HPDE6-E6E7 (cell line): Measurements from ENCODE around the gene PGF.

ENCODE experiments used
- DNase-seq: peaks from one replicate; pipeline ENCODE4 v3.0.0; 2011; ENCODE audit warnings: missing footprints; ENCODE audit errors: extremely low spot score

Gene PGF

GRCh38 chr14:74956280-74957072 lies 1.1 kb upstream of the PGF start:
- DNase-seq, result no peak

GRCh38 chr14:74956027-74956279 lies 556 bp upstream of the PGF start:
- no peak for DNase-seq

DNA sequence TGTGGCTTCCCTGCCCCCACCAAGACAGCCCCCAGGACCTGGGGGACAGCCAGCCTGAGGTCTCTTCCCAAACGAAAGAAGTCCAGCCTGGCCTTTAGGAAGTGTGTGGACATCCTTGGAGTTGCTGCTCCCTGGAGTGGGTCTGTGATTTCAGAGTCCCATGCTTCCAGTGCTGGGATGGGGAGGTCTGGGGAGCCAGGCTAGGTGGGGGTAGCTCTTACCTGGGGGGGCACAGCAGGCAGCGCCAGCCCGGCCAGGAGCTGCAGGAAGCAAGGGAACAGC lies 509 bp downstream of the PGF start:
- no peak for DNase-seq

DNA sequence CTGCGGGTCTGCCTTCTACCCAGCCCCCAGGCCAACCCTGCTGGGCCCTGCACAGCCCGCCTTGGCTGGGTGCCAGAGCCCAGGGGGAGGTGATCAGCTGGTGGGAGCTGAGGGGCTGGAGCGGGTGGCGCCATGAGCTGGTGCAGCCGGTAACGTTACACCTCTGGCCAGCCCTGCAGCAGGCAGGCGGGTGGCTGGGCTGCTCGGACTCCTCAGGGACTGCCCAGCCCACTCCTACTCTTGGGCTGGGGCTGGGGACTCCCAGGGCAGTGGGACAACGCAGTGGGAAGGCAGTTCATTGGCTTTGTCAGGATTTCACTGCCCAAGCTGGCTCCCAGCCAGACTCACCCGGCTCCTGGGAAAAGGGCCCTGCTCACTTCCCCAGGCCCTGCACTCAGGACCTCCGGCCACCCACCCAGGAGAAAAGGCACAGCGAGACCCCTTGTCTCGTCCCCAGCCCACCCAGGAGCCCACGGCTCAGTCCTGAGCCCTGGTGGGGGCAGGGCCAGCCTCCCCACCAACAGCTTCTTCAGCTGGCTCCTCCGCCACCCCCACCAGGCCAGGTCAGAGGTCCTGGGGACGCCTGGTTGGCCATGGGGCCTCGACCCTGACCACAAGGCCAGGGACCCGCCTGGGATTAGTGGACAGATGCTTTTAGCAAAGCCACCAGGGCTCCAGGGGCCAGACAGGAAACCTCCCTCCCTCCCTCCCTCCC lies 1.0 kb downstream of the PGF start:
- DNase-seq, result no peak

- DNase-seq, result no peak
Observed at GRCh38 chr14:74953686-74954085, 1.7 kb downstream of the PGF start.

GRCh38 chr14:74952697-74953484 lies 2.5 kb downstream of the PGF start:
- no peak for DNase-seq

DNA sequence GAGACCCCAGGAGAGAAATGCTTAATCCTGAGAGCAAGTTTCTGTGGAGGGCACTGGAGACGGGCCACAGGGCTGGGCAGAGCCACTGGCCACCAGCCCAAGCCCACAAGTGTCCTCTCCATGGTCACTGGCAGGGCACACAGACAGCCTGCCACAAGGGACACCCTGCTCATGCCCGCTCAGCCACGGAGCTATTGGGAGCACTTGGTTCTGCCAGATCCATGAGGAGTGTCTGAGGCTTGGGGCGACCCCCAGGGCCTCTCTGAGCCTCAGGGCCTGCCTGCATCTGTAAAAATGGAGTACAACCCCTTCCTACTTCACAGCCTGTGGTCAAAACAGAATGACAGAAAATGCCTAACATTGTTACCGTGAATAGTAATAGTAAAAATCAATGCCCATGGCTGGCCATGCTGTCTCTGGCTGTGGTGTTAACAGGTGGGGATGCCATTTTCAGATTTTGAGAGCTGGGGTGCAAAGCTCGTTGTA lies 3.2 kb downstream of the PGF start:
- no peak for DNase-seq

GRCh38 chr14:74951443-74952179 lies 3.8 kb downstream of the PGF start:
- no peak for DNase-seq

DNA sequence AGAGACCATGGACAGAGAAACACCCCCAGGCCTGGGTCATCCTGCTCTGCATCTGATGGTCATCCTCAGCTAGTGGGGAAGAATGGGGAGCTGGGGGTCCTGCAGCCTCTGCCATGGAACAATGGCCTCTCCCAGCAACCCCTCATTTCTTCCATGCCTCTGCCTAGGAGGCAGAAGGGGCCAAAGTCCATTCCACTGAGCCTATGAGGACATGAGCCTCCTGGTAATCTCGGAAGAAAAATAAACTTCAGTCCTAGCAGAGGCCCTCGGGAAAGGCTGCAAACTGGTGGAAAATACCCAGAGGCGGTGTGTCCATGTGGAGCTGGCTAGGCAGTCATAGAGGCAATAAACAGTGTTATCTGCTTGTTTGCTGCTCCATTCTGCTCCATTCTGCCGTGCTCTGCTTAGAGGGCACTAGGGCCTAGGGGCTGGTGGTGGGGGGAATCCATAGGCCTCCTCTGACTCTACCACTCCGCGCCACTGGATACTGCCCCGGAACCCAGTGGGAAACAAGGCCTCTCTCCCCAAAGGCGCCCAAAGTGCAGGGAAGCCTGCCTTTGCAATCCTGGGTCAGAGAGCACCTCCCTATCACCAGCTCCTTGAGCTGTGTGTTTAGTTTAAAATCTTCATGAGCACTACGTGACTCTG lies 4.5 kb downstream of the PGF start:
- DNase-seq, result no peak

GRCh38 chr14:74949859-74950573 lies 5.4 kb downstream of the PGF start:
- DNase-seq, result no peak

DNA sequence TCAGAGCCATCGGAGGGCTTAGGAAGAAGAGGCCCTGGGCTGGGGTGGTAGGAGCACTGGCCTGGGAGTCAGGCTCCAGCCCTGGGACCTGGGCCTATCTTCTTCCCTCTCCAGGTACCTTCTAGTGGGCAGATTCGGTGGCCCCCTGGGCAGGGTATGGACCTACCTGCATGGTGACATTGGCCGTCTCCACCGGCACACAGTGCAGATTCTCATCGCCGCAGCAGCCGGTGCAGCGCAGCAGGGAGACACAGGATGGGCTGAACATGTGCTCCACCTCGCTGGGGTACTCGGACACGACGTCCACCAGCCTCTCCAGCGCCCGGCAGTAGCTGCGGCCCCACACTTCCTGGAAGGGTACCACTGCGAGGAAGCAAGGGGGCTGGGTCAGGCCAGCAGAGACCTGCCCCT lies 6.2 kb downstream of the PGF start:
- no peak for DNase-seq

DNA sequence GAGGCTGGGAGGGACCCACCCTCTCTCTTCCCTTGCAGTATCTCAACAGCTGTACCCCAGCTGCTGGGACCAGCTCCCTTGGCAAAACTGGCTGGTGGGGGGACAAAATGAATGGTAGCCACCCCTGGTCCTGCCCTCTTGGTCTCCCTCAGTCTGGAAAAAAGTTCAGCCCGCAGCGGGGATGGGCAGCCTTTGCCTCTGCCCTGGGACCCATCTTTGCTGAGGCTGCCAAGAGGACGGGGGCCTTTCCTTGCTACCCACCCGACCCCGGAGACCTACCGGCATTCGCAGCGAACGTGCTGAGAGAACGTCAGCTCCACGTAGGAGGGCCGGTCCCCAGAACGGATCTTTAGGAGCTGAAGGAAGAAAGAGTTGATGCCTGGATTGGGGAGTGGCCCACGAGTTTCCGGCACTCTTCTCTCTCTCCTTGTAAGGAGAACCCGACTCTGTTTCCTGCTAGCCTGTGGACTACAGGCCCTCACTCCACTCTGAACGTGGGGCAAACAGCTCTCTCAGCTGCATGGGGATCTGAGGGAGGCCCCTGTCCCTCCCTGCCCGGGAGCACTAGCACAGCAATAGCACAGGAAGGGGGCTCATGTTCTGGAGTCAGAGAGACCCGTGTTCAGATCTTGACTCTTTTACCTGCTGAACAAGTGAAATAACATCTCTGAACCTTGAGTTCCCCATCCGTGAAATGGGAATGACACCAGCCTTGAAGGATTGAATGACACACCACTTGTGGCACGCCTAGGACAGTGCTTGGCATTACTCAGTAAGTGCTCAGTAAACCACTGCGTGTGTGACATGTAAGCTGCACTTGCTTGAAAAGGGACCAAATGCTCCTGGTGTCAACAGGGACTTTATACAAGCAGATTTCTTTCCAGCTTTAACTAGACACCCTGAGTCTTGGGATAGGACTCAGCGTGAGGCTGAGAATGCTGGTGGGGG lies 6.9 kb downstream of the PGF start:
- DNase-seq, result no peak

- DNase-seq, result no peak
Observed at GRCh38 chr14:74947353-74948227, 7.8 kb downstream of the PGF start.

DNA sequence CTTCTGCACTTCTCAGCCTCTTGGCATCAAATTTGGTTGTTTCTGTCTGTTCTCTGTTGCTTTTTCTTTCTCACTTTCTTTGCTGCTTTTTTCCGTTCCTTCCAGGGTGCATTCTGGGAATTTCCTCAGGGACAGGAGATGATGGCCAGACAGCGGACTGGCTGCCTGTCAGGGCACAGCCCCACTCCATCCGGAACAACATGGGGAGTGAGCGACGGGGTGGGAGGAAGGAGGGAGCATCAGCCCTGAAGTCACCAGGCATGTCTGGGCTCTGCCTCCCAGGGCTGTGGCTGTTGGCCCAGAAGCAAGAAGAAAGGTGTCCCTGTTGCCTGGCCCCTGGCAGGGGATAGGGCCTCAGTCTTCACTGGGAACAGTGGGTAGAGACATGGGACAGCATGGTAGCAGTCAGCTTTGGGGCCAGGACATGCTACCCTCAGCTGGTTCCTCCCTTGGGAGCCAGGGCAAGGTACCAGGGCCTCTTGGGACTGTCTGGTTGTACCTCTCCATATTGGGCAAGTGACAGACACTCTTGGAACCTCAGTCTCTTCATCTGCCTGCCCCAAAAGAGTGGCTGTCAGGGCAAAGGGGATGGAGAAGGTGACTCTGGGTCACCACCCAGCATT lies 8.6 kb downstream of the PGF start:
- DNase-seq, result no peak

GRCh38 chr14:74945852-74946658 lies 9.3 kb downstream of the PGF start:
- DNase-seq, result peak; percentile 77

- DNase-seq, result no peak
Observed at GRCh38 chr14:74945261-74945851, 10.0 kb downstream of the PGF start.

GRCh38 chr14:74942608-74943007 lies 12.8 kb downstream of the PGF start:
- DNase-seq, result no peak
